GM18498 (cell line): ENCODE results near the gene AUNIP.

Experiments used
- ATAC-seq: cut with Tn5 transposase; IDR thresholded peaks from one replicate; pipeline ENCODE4 v1.9.1; 2021; ENCODE audit warnings: mild to moderate bottlenecking, moderate library complexity; ENCODE audit not compliant: unreplicated experiment

The AUNIP gene

GRCh38 chr1:25889470-25889869 lies 30.2 kb upstream of the AUNIP start:
- ATAC-seq: no peak

DNA sequence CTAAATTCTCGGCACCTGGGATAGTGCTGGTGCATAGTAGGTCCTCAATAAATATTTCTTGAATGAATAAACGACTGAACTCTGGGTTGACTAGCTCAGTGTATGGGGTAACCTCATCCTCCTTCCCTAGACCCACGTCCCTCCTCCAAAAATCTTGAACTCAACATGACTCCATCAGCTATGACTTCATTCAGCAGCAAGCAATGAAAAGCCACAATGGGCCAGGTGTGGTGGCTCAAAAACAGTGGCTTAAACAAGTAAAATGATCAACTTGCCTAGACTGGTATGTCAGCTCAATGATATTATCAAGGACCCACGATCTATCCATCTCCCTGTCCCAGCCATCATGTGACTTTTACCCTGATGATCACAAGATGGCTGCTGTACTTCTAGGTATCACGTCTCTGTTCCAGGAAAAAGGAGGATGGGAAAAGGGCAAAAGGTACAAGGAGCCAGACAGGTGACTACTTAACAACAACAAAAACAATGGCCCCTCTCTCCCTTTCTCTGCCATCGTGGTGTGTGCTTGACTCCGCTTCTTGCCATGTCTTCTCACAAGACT lies 29.2 kb upstream of the AUNIP start:
- ATAC-seq: no peak

DNA sequence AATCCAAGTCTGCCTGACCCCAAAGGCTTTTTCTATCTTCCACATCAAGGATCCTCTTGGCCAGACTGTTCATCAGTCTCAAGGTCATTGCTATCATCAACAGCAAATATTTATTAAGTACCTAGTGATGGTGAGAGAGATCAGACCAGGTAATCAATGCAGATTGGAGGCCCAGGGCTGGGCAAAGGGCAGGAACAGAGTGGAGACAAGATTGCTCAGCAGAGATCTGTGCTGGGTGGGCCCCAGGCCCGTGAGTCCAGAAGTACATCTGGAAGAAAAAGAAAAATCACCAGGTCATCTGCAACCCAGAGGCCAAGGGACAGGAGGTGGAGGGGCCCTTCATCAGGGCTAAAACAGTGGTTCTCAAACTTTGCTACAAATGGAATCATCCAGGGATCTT lies 26.3 kb upstream of the AUNIP start:
- no peak for ATAC-seq

GRCh38 chr1:25881266-25881665 lies 22.0 kb upstream of the AUNIP start:
- ATAC-seq: no peak

GRCh38 chr1:25880518-25880917 lies 21.3 kb upstream of the AUNIP start:
- no peak for ATAC-seq

DNA sequence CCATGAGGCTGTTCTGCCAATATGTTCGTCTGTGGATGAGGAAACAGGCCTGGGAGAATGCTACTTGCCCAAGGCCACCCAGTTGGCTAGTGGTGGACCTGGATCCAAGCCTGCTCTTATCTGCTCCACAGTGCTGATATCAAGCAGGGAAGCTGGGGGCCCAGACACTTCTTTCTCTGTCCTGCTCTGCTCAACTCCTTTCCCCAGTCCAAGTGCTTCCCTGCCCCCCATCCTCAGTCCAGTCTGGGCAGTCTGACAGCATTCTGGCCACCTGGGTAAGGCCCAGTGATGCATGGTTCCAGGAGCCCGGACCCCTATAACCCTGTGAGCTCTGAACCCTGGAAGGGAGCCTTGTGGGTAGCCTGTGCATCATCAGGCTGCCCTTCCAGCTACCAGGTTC lies 20.4 kb upstream of the AUNIP start:
- ATAC-seq: no peak

DNA sequence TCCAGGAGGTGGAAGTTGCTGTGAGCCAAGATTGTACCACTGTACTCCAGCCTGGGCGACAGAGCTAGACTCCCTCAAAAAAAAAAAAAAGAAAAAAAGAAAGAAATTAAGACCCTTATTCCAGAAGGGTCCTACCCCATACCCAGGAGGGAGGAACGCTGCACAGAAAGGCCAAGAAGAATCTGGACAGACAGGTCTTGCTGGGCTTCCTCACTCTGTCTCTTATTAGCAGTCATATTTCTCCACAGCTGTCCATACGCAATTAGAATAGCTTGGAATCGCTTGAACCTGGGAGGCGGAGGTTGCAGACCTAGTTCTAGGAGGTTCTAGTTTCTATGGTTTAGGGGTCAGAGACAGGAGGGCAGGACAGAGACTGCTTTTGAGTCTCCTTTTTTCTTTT lies 19.4 kb upstream of the AUNIP start:
- no peak for ATAC-seq

- no peak for ATAC-seq
Measured at GRCh38 chr1:25877155-25877554, 17.9 kb upstream of the AUNIP start.

DNA sequence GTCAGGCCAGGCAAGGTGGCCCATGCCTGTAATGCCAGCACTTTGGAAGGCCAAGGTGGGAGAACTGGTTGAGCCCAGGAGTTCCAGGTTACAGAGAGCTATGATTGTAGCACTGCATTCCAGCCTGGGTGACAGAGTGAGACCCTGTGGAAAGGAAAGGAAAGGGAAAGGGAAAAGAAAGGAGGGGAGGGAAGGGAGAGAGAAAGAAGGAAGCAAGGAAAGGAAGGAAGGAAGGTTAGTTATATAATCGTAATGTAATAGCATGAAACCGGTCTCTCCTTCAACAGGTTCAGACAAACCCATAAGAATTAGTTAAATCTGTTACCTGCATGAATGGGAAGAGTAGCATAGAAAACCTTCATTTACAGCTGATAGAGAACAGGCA lies 17.4 kb upstream of the AUNIP start:
- no peak for ATAC-seq

- ATAC-seq: no peak
Measured at GRCh38 chr1:25875856-25876692, 16.8 kb upstream of the AUNIP start.

DNA sequence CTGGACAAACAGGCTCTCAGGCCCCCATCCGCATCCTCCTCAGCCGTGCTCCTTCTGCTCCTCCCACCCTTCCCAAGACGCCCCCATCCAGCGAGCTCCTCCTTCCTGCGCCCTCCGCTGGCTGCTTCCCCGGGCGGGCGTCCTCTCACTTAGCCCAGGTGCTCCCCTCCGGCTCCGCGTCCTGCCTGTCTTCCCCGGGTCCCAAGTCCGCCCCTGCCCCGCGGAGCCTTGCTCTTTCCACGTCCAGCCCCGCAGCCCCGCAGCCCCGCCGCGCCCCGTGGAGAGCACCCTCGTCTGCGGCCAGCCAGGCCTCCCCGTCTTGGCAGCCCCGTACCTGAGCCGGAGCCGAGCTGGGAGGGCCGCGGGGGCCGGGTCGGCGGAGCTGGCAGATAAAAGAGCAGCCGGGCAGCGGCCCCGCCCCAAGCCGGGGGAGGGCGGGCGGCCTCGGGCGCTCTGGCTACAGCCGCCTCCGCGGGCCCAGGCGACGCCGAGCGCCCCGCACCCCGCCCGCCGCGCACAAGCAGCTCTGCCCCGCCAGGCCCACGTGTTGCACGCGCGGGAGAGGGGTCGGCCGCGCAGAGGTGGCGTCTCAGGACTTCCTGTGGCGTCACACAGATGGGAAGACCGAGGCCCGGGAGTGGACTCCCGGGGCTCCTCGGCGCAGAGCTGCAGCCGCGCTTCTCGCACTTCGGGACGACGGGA lies 16.0 kb upstream of the AUNIP start, which contains the start of gene PAQR7:
Gene PAQR7 (minus strand): TSS at position 555 of the 702 bp plus-strand sequence. CDS start 11,869 bp downstream, outside the sequence.
- ATAC-seq: peak; percentile 66

DNA sequence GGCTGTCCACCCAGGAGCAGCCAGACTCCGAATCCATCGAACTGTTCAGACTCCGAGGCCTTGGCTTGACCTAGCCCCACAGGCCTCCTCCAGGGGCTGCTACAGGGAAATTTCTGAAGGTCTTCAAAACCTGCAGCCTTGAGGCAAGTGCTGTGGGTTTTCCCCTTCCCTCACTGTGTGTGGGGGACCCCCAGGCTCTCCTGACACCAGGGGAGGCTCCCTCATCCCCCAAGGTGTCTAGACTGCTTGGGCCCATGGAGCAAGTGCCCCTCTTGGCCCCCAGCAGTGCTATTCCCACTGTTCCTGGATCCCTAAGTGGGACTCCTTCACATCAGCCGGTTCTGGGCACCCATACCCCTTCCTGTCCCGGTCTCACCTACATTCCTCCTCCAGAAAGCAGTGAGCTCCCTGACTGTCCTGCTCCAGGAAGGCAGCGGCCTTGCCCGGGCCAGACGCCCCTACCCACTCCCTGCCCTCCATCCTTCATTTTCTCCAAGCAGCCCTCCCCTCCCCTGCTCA lies 15.4 kb upstream of the AUNIP start:
- ATAC-seq: no peak

DNA sequence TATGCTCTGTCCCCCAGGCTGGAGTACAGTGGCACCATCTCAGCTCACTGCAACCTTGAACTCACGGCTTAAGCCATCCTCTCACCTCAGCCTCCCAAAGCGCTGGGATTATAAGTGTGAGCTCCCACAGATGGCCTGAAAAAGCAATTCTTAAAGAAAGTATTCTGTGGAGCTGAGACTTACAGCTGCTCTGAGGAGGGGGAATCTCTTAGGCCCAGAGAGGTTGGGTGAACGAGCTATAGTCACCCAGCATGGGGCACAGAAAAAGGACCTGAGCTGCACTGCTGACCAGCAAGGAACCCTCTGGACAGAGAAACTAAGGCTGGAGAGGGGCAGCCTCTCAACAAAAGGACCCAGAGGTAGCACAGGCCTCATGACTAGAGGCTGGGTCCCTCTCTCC lies 15.0 kb upstream of the AUNIP start:
- ATAC-seq: no peak

DNA sequence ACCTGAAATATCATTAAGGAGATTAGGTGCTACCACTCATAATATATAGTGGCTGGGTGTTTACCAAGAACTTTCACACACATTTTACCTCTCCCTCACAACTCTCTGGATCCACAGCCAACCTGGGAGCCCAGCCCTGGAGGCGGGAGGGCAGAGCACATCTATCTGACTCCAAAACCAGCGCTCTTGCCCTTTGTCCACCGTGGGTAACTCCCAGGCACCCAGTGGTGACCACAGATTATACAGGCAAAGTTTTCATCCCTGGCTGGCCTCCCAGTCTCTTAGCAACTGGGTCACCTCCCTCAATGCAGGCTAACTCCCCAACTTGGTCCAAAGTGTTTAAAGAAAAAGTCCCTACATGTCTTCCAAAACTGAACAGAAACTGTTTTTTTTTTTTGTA lies 13.9 kb upstream of the AUNIP start:
- ATAC-seq: no peak

GRCh38 chr1:25872713-25873112 lies 13.5 kb upstream of the AUNIP start:
- no peak for ATAC-seq

DNA sequence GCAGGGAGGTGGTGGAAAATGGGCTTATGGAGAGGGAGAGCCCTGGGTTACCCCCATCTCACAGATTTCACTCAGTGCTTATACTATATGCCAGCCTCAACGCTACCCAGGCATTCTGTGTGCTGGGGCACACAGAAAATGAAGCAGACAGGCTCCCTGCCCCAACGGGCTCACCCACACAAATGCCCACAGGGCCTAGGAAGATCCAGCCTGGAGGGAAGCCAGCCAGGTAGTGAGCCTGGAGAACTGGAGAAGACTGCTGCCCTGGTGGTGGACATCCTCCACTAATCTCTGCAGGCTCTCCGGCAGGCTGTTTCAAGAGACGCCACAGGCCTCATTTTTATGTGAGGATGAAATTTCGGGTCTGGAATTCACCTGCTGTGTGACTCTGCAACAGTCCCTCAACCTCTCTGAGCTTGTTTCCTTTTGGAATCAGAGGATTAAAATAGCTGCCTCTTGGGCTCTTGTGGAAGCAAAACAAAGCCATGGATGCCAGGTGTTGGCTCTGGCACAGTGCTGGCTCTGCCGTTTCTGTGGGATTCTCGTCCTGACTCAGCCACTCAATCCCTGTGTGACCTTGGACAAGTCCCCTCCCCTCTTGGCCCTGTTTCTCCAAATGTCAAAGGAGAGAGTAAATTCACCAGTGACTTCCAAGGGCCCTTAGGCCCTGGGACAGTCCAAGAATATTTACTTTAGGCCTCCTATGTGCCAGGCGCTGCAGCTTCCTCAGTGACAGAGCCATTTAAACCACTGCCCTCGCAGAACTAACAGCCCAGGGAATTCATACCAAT lies 12.6 kb upstream of the AUNIP start:
- ATAC-seq: no peak

GRCh38 chr1:25871086-25871703 lies 11.9 kb upstream of the AUNIP start:
- no peak for ATAC-seq

GRCh38 chr1:25870614-25871013 lies 11.4 kb upstream of the AUNIP start:
- no peak for ATAC-seq

GRCh38 chr1:25869909-25870606 lies 10.8 kb upstream of the AUNIP start:
- ATAC-seq: no peak
